Body of pancreas (tissue), 4 donors: ENCODE results near the gene DDX19B. TPM values are rescaled to one million over a fixed set of nuclear protein-coding genes. Genes with fewer than 3 reads are reported as not detected.
"Not testable (repeated sequence)": the region's sequence is repeated elsewhere in the genome, so short reads cannot be mapped to it uniquely, and the experiment has no call there.

Experiments used
- ATAC-seq: fragments of 150-250 bp; one replicate; pipeline ENCODE4 v1.9.1; 2016
- DNase-seq, 4 donors: peaks; one replicate each; pipeline ENCODE4 v3.0.0-alpha.2; 2019
- H3K27ac ChIP-seq, 4 donors: fragments of 200-600 bp; sonication (generic); 1 replicate in 3 of 4; 2 replicates in 1 of 4; pipeline versions ENCODE4 v1.5.1 to v1.6.1; 2016 to 2019; ENCODE audit warnings: mild to moderate bottlenecking in 1 of 4, mixed read lengths in 1 of 4, moderate library complexity in 1 of 4
- H3K27me3 ChIP-seq, 2 donors: fragments of 200-600 bp; sonication (generic); one replicate each; pipeline ENCODE4 v1.6.0; 2016; ENCODE audit warnings: mild to moderate bottlenecking in 1 of 2
- H3K36me3 ChIP-seq, 2 donors: fragments of 200-600 bp; sonication (generic); replicated peaks in 1 of 2; 2 replicates each; pipeline ENCODE4 v1.5.1; 2016; ENCODE audit warnings: low read depth in 2 of 2; ENCODE audit not compliant: insufficient read depth in 1 of 2
- H3K4me1 ChIP-seq: fragments of 200-600 bp; sonication (generic); one replicate; pipeline ENCODE4 v1.6.0; 2016
- H3K4me3 ChIP-seq, 2 donors: fragments of 200-600 bp; sonication (generic); 1 replicate in 1 of 2; 2 replicates in 1 of 2; pipeline ENCODE4 v1.5.1; 2016 to 2019
- H3K9me3 ChIP-seq, 3 donors: fragments of 200-600 bp; sonication (generic); 1 replicate in 2 of 3; 2 replicates in 1 of 3; pipeline ENCODE4 v1.5.1; 2016
- POLR2A ChIP-seq, 3 donors: fragments of 450-650 bp; IDR thresholded peaks; one replicate each; pipeline ENCODE4 v1.6.1; 2016; ENCODE audit warnings: antibody characterized with exemption in 3 of 3, mild to moderate bottlenecking in 2 of 3
- whole genome bisulfite sequencing, 2 donors: methylation state at CpG; one replicate each; pipeline ENCODE4 v1.1.5; 2017; 5-methylcytosine and 5-hydroxymethylcytosine counted together
- intact Hi-C: fragments of 100-400 bp; cut with DNase I; formaldehyde crosslinking; loops from one replicate; pipeline ENCODE4 v1.15.1; 2023
- total RNA-seq, 2 donors: library from RNA; depleted of rRNA; stranded (reverse); fragments of >200 nt; gene quantifications; one replicate each; pipeline ENCODE4 v1.1.0, GENCODE V29; 2016
- TF ChIP-seq, protein P1 (sequence below), 7 experiments: fragments of 450-650 bp in 4 of 7; fragments of 200-600 bp in 3 of 7; sonication (generic) in 3 of 7; IDR thresholded peaks; one replicate each; pipeline ENCODE4 v1.5.1; 2016 to 2019; ENCODE audit warnings: antibody characterized with exemption in 7 of 7

Gene DDX19B
- total RNA-seq, 2 donors from 2014 or later = 31.4 to 37.9 TPM

DNA sequence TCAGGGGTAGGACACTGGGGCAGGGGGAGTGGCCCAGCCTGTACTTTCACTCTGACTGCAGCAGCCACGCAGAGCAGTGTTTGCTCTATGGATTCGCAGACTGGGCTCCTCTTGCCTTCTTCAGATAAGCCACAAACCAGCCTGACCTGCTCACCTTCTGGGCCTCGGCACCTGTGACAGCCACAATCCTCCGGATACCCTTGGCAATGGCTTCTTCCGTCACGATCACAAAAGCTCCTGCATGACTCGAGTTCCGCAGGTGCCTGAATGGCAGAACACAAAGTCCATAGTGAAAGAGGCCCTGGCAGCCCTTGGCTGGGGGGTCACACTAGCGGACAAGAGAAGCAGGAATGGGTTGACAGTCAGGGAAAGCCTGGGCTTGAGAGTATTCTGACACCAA lies 43.4 kb upstream of the DDX19B start:
- Histone ChIP-seq H3K9me3 (no peaks in the 10 kb centered on the region), H3K27ac (no peak overlapping the region), H3K4me1 (peaks cover 6% of the 10 kb centered on the region), H3K27me3 (no peaks in the 10 kb centered on the region), H3K36me3 (peaks cover 28 to 55% of the 10 kb centered on the region in 2 donors), H3K4me3 (no peak overlapping the region)
- intact Hi-C loops = no loop called here
- 66 to 90% methylated on average over 8 to 9 of the region's 9 CpGs for WGBS, 2 donors
- TF ChIP-seq POLR2A (IDR thresholded peaks at IDR 0.05) = no peak
- TF ChIP-seq, protein P1, sequence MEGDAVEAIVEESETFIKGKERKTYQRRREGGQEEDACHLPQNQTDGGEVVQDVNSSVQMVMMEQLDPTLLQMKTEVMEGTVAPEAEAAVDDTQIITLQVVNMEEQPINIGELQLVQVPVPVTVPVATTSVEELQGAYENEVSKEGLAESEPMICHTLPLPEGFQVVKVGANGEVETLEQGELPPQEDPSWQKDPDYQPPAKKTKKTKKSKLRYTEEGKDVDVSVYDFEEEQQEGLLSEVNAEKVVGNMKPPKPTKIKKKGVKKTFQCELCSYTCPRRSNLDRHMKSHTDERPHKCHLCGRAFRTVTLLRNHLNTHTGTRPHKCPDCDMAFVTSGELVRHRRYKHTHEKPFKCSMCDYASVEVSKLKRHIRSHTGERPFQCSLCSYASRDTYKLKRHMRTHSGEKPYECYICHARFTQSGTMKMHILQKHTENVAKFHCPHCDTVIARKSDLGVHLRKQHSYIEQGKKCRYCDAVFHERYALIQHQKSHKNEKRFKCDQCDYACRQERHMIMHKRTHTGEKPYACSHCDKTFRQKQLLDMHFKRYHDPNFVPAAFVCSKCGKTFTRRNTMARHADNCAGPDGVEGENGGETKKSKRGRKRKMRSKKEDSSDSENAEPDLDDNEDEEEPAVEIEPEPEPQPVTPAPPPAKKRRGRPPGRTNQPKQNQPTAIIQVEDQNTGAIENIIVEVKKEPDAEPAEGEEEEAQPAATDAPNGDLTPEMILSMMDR (IDR thresholded peaks at IDR 0.05) = no peak
- no peak for ATAC-seq
- no peak for DNase-seq

DNA sequence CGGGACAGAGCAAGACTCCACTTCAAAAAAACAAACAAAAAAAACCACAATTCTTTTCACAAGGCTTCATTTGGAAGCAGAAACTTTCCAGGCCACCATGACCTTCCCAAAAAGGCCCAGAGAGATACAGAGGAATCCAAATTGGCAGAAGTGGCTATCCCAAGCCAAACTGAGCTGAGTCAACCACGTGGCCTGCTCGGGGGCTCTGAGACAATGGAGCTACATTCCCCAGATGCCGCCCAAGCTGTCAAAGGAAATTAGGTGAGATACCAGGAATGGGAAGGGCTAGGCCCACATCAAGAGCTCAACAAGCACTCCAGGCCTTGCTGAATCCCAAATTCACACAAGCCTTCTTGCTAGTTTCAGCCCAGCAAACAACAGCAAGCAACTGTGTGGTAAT lies 41.6 kb upstream of the DDX19B start:
- Histone ChIP-seq H3K27me3 (no peaks in the 10 kb centered on the region), H3K27ac (no peak overlapping the region), H3K4me3 (no peak overlapping the region), H3K4me1 (no peaks in the 10 kb centered on the region), H3K36me3 (peaks cover 28 to 69% of the 10 kb centered on the region in 2 donors), H3K9me3 (no peaks in the 10 kb centered on the region)
- TF ChIP-seq, protein P1 (IDR thresholded peaks at IDR 0.05) = no peak
- TF ChIP-seq POLR2A (IDR thresholded peaks at IDR 0.05) = no peak
- no peak for ATAC-seq
- no peak for DNase-seq
- intact Hi-C loops = no loop called here
- 65 to 72% methylated on average over 4 of the region's 4 CpGs for WGBS, 2 donors

DNA sequence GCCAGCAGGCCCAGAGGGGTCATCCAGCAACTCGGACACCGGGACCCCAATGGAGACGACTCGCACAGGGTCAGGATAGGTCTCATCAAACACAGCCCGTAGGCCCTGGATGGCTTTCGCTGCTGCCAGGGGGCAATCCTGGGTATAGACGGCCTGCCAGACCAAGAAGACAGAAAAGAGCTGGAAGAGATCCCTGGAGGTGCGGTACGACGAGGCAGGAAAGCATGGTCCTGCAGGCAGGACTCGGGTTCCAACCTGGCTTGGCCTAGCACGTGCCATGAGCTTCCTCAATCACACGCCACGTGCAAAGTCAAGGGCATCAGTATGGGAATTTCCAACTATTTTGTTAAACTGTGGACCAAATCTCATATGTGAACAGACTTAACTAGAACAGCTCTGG lies 40.9 kb upstream of the DDX19B start:
- TF ChIP-seq POLR2A (IDR thresholded peaks at IDR 0.05) = no peak
- TF ChIP-seq, protein P1 (IDR thresholded peaks at IDR 0.05) = no peak
- intact Hi-C loops = no loop called here
- no peak for ATAC-seq
- Histone ChIP-seq H3K4me1 (no peaks in the 10 kb centered on the region), H3K27ac (no peak overlapping the region), H3K4me3 (no peak overlapping the region), H3K9me3 (no peaks in the 10 kb centered on the region), H3K36me3 (peaks cover 28 to 69% of the 10 kb centered on the region in 2 donors), H3K27me3 (no peaks in the 10 kb centered on the region)
- WGBS, 2 donors = 87% methylated on average over 8 to 13 of the region's 14 CpGs
- no peak for DNase-seq

DNA sequence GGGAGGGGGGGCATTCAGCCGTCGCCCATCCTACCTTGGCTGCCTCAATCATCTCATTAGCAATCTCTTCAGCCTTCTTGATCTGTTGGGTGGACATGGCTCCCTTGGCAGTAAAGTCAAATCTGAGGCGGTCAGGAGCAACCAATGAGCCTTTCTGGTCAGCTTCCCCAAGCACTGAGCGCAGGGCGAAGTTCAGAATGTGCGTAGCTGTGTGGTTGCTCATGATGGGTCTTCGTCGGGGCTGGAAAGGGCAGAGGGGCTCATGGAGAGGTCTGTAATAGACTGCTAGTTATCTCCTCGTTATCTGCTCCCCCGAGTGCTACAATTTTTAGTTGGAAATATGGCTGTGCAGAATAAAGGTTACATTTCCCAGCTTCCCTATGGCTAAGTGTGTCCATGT lies 40.0 kb upstream of the DDX19B start:
- H3K4me3 ChIP-seq = no peak overlapping the region
- intact Hi-C loops = no loop called here
- no peaks in the 10 kb centered on the region for H3K4me1 ChIP-seq
- H3K27me3 ChIP-seq = no peaks in the 10 kb centered on the region
- H3K27ac ChIP-seq = no peak overlapping the region
- DNase-seq = no peak
- whole genome bisulfite sequencing, 2 donors = 89 to 95% methylated on average over 9 to 10 of the region's 10 CpGs
- no peak for TF ChIP-seq POLR2A (IDR thresholded peaks at IDR 0.05)
- TF ChIP-seq, protein P1 (IDR thresholded peaks at IDR 0.05) = no peak
- H3K9me3 ChIP-seq = no peaks in the 10 kb centered on the region
- ATAC-seq = no peak
- peaks cover 28 to 70% of the 10 kb centered on the region in 2 donors for H3K36me3 ChIP-seq

DNA sequence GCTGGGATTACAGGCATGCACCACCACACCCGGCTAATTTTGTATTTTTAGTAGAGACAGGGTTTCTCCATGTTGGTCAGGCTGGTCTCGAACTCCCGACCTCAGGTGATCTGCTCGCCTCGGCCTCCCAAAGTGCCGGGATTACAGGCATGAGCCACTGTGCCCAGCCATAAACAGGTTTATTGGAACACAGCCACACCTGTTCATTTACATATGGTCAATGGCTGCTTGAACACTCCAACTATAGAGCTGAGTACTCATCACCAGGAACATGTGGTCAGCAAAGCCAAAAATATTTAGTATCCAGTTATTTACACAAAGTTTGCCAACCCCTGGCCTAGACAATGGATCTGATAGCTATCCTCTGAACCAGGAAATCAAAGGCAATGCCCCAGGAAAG lies 39.1 kb upstream of the DDX19B start:
- H3K27me3 ChIP-seq, H3K4me1 ChIP-seq, H3K4me3 ChIP-seq, ATAC-seq, DNase-seq, intact Hi-C loops, H3K27ac ChIP-seq, H3K9me3 ChIP-seq: not testable (repeated sequence)
- 89 to 97% methylated on average over 5 to 6 of the region's 6 CpGs for WGBS, 2 donors
- peaks cover 28 to 74% of the 10 kb centered on the region in 2 donors for H3K36me3 ChIP-seq
